Prostate gland (tissue), 2 donors: ENCODE data around the gene PGAP6.

Source experiments
- CTCF ChIP-seq, 4 experiments: fragments of 200-600 bp in 2 of 4; fragments of 450-650 bp in 2 of 4; sonication (generic) in 2 of 4; IDR thresholded peaks; 1 replicate in 3 of 4; 2 replicates in 1 of 4; pipeline ENCODE4 v1.5.1; 2016 to 2019; ENCODE audit warnings: antibody characterized with exemption in 4 of 4, mild to moderate bottlenecking in 2 of 4, moderate library complexity in 2 of 4
- POLR2A ChIP-seq: fragments of 450-650 bp; IDR thresholded peaks from one replicate; pipeline ENCODE4 v1.6.1; 2016; ENCODE audit warnings: antibody characterized with exemption, mild to moderate bottlenecking
- POLR2AphosphoS5 ChIP-seq: sonication (generic); formaldehyde crosslinking; IDR thresholded peaks from one replicate; pipeline ENCODE4 v1.6.1; 2017; ENCODE audit warnings: antibody characterized with exemption

GRCh38 chr16:376817-377418 lies 4.9 kb downstream of the PGAP6 start:
- TF ChIP-seq CTCF (IDR thresholded peaks at IDR 0.05) = no peak
- no peak for TF ChIP-seq POLR2AphosphoS5
- TF ChIP-seq POLR2A = no peak
